Trophoblast cell (in vitro differentiated cells and primary cell): Measurements from ENCODE around the gene IDNK.
A peak's percentile ranks its signal among the peaks of the same experiment; 100 is the strongest.

Source experiments
- DNase-seq, 2 donors: peaks; one replicate each; pipeline ENCODE4 v3.0.0-alpha.2; 2016
- H2AFZ ChIP-seq: 2 replicates; pipeline ENCODE4 v1.6.1; 2013; ENCODE audit warnings: low read length, moderate library complexity, mild to moderate bottlenecking; ENCODE audit not compliant: insufficient read depth, poor library complexity
- H2AK5ac ChIP-seq: 2 replicates; pipeline ENCODE4 v1.6.1; 2013; ENCODE audit warnings: mild to moderate bottlenecking, low read length
- H2BK120ac ChIP-seq: 2 replicates; pipeline ENCODE4 v1.6.1; 2013; ENCODE audit warnings: low read length, mild to moderate bottlenecking, moderate library complexity; ENCODE audit not compliant: insufficient read depth, poor library complexity
- H2BK12ac ChIP-seq: 2 replicates; pipeline ENCODE4 v1.6.1; 2013; ENCODE audit warnings: mild to moderate bottlenecking, low read length, moderate library complexity
- H2BK5ac ChIP-seq: 2 replicates; pipeline ENCODE4 v1.6.1; 2013; ENCODE audit warnings: low read length, low read depth, moderate library complexity, mild to moderate bottlenecking; ENCODE audit not compliant: poor library complexity
- H3K14ac ChIP-seq: 2 replicates; pipeline ENCODE4 v1.6.1; 2013; ENCODE audit warnings: mild to moderate bottlenecking, low read length
- H3K18ac ChIP-seq: 2 replicates; pipeline ENCODE4 v1.6.1; 2013; ENCODE audit warnings: mild to moderate bottlenecking, low read length
- H3K23ac ChIP-seq: 2 replicates; pipeline ENCODE4 v1.6.1; 2013; ENCODE audit warnings: low read length
- H3K27ac ChIP-seq: 2 replicates; pipeline ENCODE4 v1.5.1; 2013; ENCODE audit warnings: low read depth, mild to moderate bottlenecking, inconsistent platforms, low read length, moderate library complexity
- H3K27me3 ChIP-seq: 2 replicates; pipeline ENCODE4 v1.6.1; 2013; ENCODE audit warnings: inconsistent platforms, mild to moderate bottlenecking, low read length, moderate library complexity; ENCODE audit not compliant: insufficient read depth
- H3K36me3 ChIP-seq, 2 experiments: 1 replicate in 1 of 2; 2 replicates in 1 of 2; pipeline ENCODE4 v1.6.1; 2013; ENCODE audit warnings: low read length in 2 of 2, mild to moderate bottlenecking in 2 of 2, moderate library complexity in 1 of 2; ENCODE audit not compliant: insufficient read depth in 2 of 2, control insufficient read depth in 1 of 2
- H3K4ac ChIP-seq: 2 replicates; pipeline ENCODE4 v1.6.1; 2013; ENCODE audit warnings: low read depth, mild to moderate bottlenecking, low read length, moderate library complexity
- H3K4me1 ChIP-seq, 2 experiments: 1 replicate in 1 of 2; 2 replicates in 1 of 2; pipeline ENCODE4 v1.6.1; 2013; ENCODE audit warnings: low read length in 2 of 2, mild to moderate bottlenecking in 2 of 2, moderate library complexity in 1 of 2; ENCODE audit not compliant: insufficient read depth in 2 of 2, control insufficient read depth in 1 of 2
- H3K4me2 ChIP-seq: 2 replicates; pipeline ENCODE4 v1.6.1; 2013; ENCODE audit warnings: inconsistent platforms, mild to moderate bottlenecking, low read length, moderate library complexity
- H3K4me3 ChIP-seq: 2 replicates; pipeline ENCODE4 v1.5.1; 2013; ENCODE audit warnings: mild to moderate bottlenecking, low read depth, low read length, inconsistent platforms
- H3K79me1 ChIP-seq: one replicate; pipeline ENCODE4 v1.6.1; 2013; ENCODE audit warnings: low read length
- H3K79me2 ChIP-seq: 2 replicates; pipeline ENCODE4 v1.6.1; 2013; ENCODE audit warnings: low read length, mild to moderate bottlenecking; ENCODE audit not compliant: control insufficient read depth, insufficient read depth, poor library complexity
- H3K9ac ChIP-seq: 2 replicates; pipeline ENCODE4 v1.6.1; 2013; ENCODE audit warnings: mild to moderate bottlenecking, low read length
- H3K9me3 ChIP-seq: 2 replicates; pipeline ENCODE4 v1.6.1; 2013; ENCODE audit warnings: low read depth, mild to moderate bottlenecking, control low read depth, inconsistent platforms, low read length; ENCODE audit not compliant: insufficient read depth
- H4K12ac ChIP-seq: 2 replicates; pipeline ENCODE4 v1.6.1; 2013; ENCODE audit warnings: low read depth, mild to moderate bottlenecking, low read length, moderate library complexity
- H4K8ac ChIP-seq: 2 replicates; pipeline ENCODE4 v1.6.1; 2013; ENCODE audit warnings: low read depth, mild to moderate bottlenecking, low read length, moderate library complexity
- H4K91ac ChIP-seq: one replicate; pipeline ENCODE4 v1.6.1; 2013; ENCODE audit warnings: low read depth, mild to moderate bottlenecking, low read length, moderate library complexity
- WGBS: extraction: QIAGEN DNeasy Blood & Tissue Kit; methylation state at CpG from one replicate; pipeline ENCODE4 v1.1.7; 2013; ENCODE audit warnings: missing lambda C conversion rate; ENCODE audit not compliant: insufficient read length, insufficient coverage; ENCODE audit errors: extremely low coverage; 5-methylcytosine and 5-hydroxymethylcytosine counted together

IDNK gene

GRCh38 chr9:83625178-83625577 is 2.2 kb downstream of the IDNK start:
- Histone ChIP-seq H3K79me1 (peaks cover 9% of the 10 kb centered on the region), H2AFZ (no peak overlapping the region), H2AK5ac (no peak overlapping the region), H2BK120ac (no peak overlapping the region), H2BK12ac (no peak overlapping the region), H4K91ac (no peak overlapping the region), H3K36me3 (peaks cover 2 to 4% of the 10 kb centered on the region in 2 experiments), H3K4ac (no peak overlapping the region), H3K4me3 (no peak overlapping the region), H2BK5ac (no peak overlapping the region), H3K27me3 (no peaks in the 10 kb centered on the region), H3K79me2 (peaks cover 8% of the 10 kb centered on the region), H3K23ac (no peak overlapping the region), H3K18ac (no peak overlapping the region), H3K9ac (no peak overlapping the region), H3K27ac (no peak overlapping the region), H3K14ac (no peak overlapping the region), H3K4me2 (no peak overlapping the region), H3K9me3 (no peaks in the 10 kb centered on the region), H4K12ac (no peak overlapping the region), H3K4me1 (peaks cover 3 to 7% of the 10 kb centered on the region in 2 experiments), H4K8ac (no peak overlapping the region)
- no peak for DNase-seq
- no CpG with 5 or more reads among the region's 3 CpGs for WGBS

- no peaks in the 10 kb centered on the region for H3K27me3 ChIP-seq
- no peak overlapping the region for H3K4me2 ChIP-seq
- no peak overlapping the region for H3K18ac ChIP-seq
- H3K9ac ChIP-seq: no peak overlapping the region
- H3K79me2 ChIP-seq: no peaks in the 10 kb centered on the region
- peak; percentile 66 to 70 for DNase-seq
- H2BK120ac ChIP-seq: no peak overlapping the region
- H3K4ac ChIP-seq: no peak overlapping the region
- H3K79me1 ChIP-seq: peaks cover under 1% of the 10 kb centered on the region
- H3K23ac ChIP-seq: no peak overlapping the region
- H4K8ac ChIP-seq: no peak overlapping the region
- no peak overlapping the region for H2AK5ac ChIP-seq
- no peak overlapping the region for H3K4me3 ChIP-seq
- H2AFZ ChIP-seq: no peak overlapping the region
- peaks cover 2 to 4% of the 10 kb centered on the region in 2 experiments for H3K36me3 ChIP-seq
- H3K4me1 ChIP-seq: peaks cover 6 to 8% of the 10 kb centered on the region in 2 experiments
- no CpG with 5 or more reads among the region's 5 CpGs for WGBS
- no peak overlapping the region for H3K27ac ChIP-seq
- H3K14ac ChIP-seq: no peak overlapping the region
- no peak overlapping the region for H4K12ac ChIP-seq
- H2BK5ac ChIP-seq: no peak overlapping the region
- H4K91ac ChIP-seq: no peak overlapping the region
- H2BK12ac ChIP-seq: no peak overlapping the region
- H3K9me3 ChIP-seq: no peaks in the 10 kb centered on the region
Observed at GRCh38 chr9:83628540-83628939, 5.6 kb downstream of the IDNK start.

- WGBS: no CpG with 5 or more reads among the region's 7 CpGs
- H2BK120ac ChIP-seq: no peak overlapping the region
- H3K9ac ChIP-seq: no peak overlapping the region
Observed at GRCh38 chr9:83629433-83630104, 6.6 kb downstream of the IDNK start.

DNA sequence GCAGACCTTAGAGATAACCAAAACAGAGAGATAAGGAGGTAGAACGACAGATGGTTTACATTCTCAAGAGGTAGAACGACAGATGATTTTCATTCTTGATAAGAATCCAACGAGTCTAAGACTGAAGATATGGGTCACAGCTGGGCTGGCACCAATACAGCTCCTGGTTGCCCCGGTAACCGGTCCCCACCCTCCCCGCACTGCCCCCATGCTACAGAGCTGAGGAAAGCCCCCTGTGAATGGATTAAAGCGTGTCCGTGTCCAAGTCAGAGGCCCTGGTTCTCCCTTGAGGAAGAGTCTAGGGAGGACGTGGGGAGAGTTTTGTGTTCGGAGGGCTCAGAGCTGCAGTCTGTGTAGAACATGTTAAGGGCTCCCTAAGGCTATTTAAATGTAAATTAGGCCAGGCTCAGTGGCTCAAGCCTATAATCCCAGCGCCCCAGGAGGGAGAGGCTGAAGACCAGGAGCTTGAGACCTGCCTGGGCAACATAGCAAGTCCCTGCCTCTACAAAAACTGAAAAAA is 8.1 kb downstream of the IDNK start:
- H4K8ac ChIP-seq: no peak overlapping the region
- no peak overlapping the region for H3K14ac ChIP-seq
- no peak overlapping the region for H2AK5ac ChIP-seq
- H3K18ac ChIP-seq: no peak overlapping the region
- H2BK5ac ChIP-seq: no peak overlapping the region
- H3K4me1 ChIP-seq: peaks cover 6% of the 10 kb centered on the region in 2 experiments
- no peak overlapping the region for H2BK12ac ChIP-seq
- H3K9ac ChIP-seq: no peak overlapping the region
- no peaks in the 10 kb centered on the region for H3K79me2 ChIP-seq
- H2BK120ac ChIP-seq: no peak overlapping the region
- no peak overlapping the region for H3K4ac ChIP-seq
- H3K79me1 ChIP-seq: no peaks in the 10 kb centered on the region
- no CpG with 5 or more reads among the region's 11 CpGs for WGBS
- no peak overlapping the region for H3K4me2 ChIP-seq
- H2AFZ ChIP-seq: no peak overlapping the region
- peak; percentile 87 to 97 for DNase-seq
- no peaks in the 10 kb centered on the region for H3K27me3 ChIP-seq
- H3K27ac ChIP-seq: peak overlapping the region; percentile 24
- H3K23ac ChIP-seq: no peak overlapping the region
- H4K91ac ChIP-seq: no peak overlapping the region
- no peak overlapping the region for H3K4me3 ChIP-seq
- H3K36me3 ChIP-seq: peaks cover 2 to 4% of the 10 kb centered on the region in 2 experiments
- no peaks in the 10 kb centered on the region for H3K9me3 ChIP-seq
- no peak overlapping the region for H4K12ac ChIP-seq

More at GRCh38 chr9:83629433-83630104, 6.6 kb downstream of the IDNK start:
- Histone ChIP-seq H3K4me3 (no peak overlapping the region), H3K14ac (no peak overlapping the region), H3K4me1 (peaks cover 6% of the 10 kb centered on the region in 2 experiments), H3K23ac (no peak overlapping the region), H2BK12ac (no peak overlapping the region), H3K9me3 (no peaks in the 10 kb centered on the region), H3K79me1 (no peaks in the 10 kb centered on the region), H3K36me3 (peaks cover 2 to 4% of the 10 kb centered on the region in 2 experiments), H3K27ac (no peak overlapping the region), H4K91ac (no peak overlapping the region), H4K8ac (no peak overlapping the region), H3K79me2 (no peaks in the 10 kb centered on the region), H2BK5ac (no peak overlapping the region), H4K12ac (no peak overlapping the region), H3K4me2 (no peak overlapping the region), H3K27me3 (no peaks in the 10 kb centered on the region), H3K4ac (no peak overlapping the region), H3K18ac (no peak overlapping the region), H2AFZ (no peak overlapping the region), H2AK5ac (no peak overlapping the region)
- peak; percentile 88 to 94 for DNase-seq
